Measurements from ENCODE around the gene LRPPRC. TPM values are rescaled to one million over a fixed set of nuclear protein-coding genes. Genes with fewer than 3 reads are reported as not detected.

Gene LRPPRC
- total and polyA plus RNA-seq, 10 of the 15 experiments (the other 5 are each of a cell fraction or from before 2014, with no cell fraction given): 34.1 to 152 (median 97.0) TPM

DNA sequence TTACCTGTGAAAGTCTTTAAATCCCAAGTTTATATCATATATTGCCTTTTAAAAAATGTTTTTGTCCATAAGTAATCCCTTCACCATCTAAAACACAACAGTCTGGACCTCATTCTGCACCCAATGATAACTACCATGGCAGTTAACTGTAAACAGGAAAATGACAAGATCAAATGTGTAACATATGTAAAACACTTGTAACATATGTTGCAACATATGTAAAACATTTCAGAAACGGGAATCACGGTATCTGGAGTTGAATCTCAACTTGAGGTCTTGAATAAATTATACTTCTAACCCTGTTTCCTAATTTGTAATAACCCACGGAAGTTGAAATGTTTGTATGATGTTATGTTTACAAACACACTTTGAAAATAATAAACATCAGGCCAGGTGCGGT is 6.2 kb downstream of the LRPPRC start (continued):
- TF ChIP-seq, protein P1, sequence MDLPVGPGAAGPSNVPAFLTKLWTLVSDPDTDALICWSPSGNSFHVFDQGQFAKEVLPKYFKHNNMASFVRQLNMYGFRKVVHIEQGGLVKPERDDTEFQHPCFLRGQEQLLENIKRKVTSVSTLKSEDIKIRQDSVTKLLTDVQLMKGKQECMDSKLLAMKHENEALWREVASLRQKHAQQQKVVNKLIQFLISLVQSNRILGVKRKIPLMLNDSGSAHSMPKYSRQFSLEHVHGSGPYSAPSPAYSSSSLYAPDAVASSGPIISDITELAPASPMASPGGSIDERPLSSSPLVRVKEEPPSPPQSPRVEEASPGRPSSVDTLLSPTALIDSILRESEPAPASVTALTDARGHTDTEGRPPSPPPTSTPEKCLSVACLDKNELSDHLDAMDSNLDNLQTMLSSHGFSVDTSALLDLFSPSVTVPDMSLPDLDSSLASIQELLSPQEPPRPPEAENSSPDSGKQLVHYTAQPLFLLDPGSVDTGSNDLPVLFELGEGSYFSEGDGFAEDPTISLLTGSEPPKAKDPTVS (IDR thresholded peaks at IDR 0.05; ENCODE audit: low read depth, low read length): no peak
- TF ChIP-seq POLR2A (IDR thresholded peaks at IDR 0.05; ENCODE audit: low read depth, low read length) (no peak), POU2F2 (IDR thresholded peaks at IDR 0.05; ENCODE audit: borderline replicate concordance, low read depth, low read length) (no peak), RUNX3 (IDR thresholded peaks at IDR 0.05; ENCODE audit: low read length) (no peak), GATAD2B (conservative IDR thresholded peaks at IDR 0.05; ENCODE audit: low read depth) (no peak), ZSCAN29 (IDR thresholded peaks at IDR 0.05) (no peak), BHLHE40 (IDR thresholded peaks at IDR 0.05; ENCODE audit: borderline replicate concordance in 1 of 2, low read depth in 2 of 2, low read length in 1 of 2) (no peak)

DNA sequence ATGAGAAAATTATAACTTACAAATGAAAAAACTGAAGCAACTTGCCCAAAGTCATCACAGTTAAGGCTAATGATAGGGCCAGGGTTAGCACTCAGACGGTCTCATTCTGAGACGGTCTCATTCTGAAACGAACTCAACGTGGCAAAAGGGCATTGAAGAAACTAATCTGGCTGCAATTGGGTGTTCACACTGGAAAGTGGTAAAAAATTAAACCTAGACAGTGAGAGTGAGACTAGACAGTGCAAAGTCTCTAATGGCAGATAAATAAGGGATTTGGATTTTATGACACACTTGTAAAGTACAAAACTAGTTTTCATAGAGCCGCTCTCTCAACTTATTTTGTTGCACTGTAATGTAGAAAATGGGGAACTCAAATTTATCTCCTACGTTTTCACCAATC is 9.2 kb downstream of the LRPPRC start:
- ChIA-PET POLR2A (no interaction called here), RAD21 (ENCODE audit: unreplicated experiment) (no interaction called here), CTCF (no interaction called here), SMC1A (ENCODE audit: uncharacterized antibody, unreplicated experiment) (interaction anchor here (0.6 kb wide), 1 partner anchor 227 kb away, joined by 3 read pairs; no protein-coding TSS in a partner anchor)
- intact Hi-C loops (cut with micrococcal nuclease; ENCODE audit: unreplicated experiment) (no loop called here), in situ Hi-C loops (cut with MboI) (no loop called here)
- Histone ChIP-seq H3K4me3 (no peak overlapping the region), H3K27ac (ENCODE audit: control insufficient read depth, insufficient read depth) (no peak overlapping the region), H3K36me3 (ENCODE audit: control insufficient read depth in 2 of 2, insufficient read depth in 2 of 2, low read length in 1 of 2) (peaks cover 0 to 14% of the 10 kb centered on the region in 2 experiments), H3K9me3 (replicated peaks; ENCODE audit: control insufficient read depth, insufficient read depth, low read length) (no peaks in the 10 kb centered on the region), H4K20me1 (ENCODE audit: control insufficient read depth, insufficient read depth) (no peaks in the 10 kb centered on the region; the same call in 1 of the 2 replicates), H3K4me1 (ENCODE audit: control insufficient read depth, insufficient read depth, low read length) (no peaks in the 10 kb centered on the region), H3K79me2 (ENCODE audit: control insufficient read depth, insufficient read depth, low read length) (peaks cover 55% of the 10 kb centered on the region), H3K9ac (ENCODE audit: control insufficient read depth, insufficient read depth, low read length) (no peak overlapping the region), H3K27me3 (replicated peaks in 1 of 2; ENCODE audit: control insufficient read depth in 2 of 2, insufficient read depth in 2 of 2, low read length in 1 of 2) (no peaks in the 10 kb centered on the region), H2AFZ (ENCODE audit: control insufficient read depth, low read depth, low read length) (no peak overlapping the region), H3K4me2 (ENCODE audit: control insufficient read depth, insufficient read depth) (no peak overlapping the region)
- WGBS (ENCODE audit: insufficient coverage, insufficient replicate concordance, low lambda C conversion rate, missing lambda C conversion rate): 80% methylated on average over 6 of the region's 6 CpGs
- DNase-seq (ENCODE audit: low read depth, low spot score): no peak
- FAIRE-seq: no peak
- no peak for ATAC-seq
- BruUV-seq (replicated peaks): no TSS peak
- TF ChIP-seq JUND (IDR thresholded peaks at IDR 0.05; ENCODE audit: low read depth, low read length): no peak
- TF ChIP-seq RUNX3 (IDR thresholded peaks at IDR 0.05; ENCODE audit: low read length): no peak
- TF ChIP-seq, protein P2, sequence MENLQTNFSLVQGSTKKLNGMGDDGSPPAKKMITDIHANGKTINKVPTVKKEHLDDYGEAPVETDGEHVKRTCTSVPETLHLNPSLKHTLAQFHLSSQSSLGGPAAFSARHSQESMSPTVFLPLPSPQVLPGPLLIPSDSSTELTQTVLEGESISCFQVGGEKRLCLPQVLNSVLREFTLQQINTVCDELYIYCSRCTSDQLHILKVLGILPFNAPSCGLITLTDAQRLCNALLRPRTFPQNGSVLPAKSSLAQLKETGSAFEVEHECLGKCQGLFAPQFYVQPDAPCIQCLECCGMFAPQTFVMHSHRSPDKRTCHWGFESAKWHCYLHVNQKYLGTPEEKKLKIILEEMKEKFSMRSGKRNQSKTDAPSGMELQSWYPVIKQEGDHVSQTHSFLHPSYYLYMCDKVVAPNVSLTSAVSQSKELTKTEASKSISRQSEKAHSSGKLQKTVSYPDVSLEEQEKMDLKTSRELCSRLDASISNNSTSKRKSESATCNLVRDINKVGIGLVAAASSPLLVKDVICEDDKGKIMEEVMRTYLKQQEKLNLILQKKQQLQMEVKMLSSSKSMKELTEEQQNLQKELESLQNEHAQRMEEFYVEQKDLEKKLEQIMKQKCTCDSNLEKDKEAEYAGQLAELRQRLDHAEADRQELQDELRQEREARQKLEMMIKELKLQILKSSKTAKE (IDR thresholded peaks at IDR 0.05; ENCODE audit: low read depth, poor library complexity, severe bottlenecking): no peak
- TF ChIP-seq RCOR1 (conservative IDR thresholded peaks at IDR 0.05; ENCODE audit: low read depth, low read length): no peak
- no peak for TF ChIP-seq SREBF1 (IDR thresholded peaks at IDR 0.05; ENCODE audit: low read length)
- TF ChIP-seq, protein P3, sequence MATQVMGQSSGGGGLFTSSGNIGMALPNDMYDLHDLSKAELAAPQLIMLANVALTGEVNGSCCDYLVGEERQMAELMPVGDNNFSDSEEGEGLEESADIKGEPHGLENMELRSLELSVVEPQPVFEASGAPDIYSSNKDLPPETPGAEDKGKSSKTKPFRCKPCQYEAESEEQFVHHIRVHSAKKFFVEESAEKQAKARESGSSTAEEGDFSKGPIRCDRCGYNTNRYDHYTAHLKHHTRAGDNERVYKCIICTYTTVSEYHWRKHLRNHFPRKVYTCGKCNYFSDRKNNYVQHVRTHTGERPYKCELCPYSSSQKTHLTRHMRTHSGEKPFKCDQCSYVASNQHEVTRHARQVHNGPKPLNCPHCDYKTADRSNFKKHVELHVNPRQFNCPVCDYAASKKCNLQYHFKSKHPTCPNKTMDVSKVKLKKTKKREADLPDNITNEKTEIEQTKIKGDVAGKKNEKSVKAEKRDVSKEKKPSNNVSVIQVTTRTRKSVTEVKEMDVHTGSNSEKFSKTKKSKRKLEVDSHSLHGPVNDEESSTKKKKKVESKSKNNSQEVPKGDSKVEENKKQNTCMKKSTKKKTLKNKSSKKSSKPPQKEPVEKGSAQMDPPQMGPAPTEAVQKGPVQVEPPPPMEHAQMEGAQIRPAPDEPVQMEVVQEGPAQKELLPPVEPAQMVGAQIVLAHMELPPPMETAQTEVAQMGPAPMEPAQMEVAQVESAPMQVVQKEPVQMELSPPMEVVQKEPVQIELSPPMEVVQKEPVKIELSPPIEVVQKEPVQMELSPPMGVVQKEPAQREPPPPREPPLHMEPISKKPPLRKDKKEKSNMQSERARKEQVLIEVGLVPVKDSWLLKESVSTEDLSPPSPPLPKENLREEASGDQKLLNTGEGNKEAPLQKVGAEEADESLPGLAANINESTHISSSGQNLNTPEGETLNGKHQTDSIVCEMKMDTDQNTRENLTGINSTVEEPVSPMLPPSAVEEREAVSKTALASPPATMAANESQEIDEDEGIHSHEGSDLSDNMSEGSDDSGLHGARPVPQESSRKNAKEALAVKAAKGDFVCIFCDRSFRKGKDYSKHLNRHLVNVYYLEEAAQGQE (IDR thresholded peaks at IDR 0.05; ENCODE audit: low read depth, low read length): no peak
- no peak for TF ChIP-seq IKZF1 (conservative IDR thresholded peaks at IDR 0.05)
- no peak for TF ChIP-seq RELA (IDR thresholded peaks at IDR 0.05; ENCODE audit: borderline replicate concordance, partially characterized antibody)
- TF ChIP-seq, protein P4, sequence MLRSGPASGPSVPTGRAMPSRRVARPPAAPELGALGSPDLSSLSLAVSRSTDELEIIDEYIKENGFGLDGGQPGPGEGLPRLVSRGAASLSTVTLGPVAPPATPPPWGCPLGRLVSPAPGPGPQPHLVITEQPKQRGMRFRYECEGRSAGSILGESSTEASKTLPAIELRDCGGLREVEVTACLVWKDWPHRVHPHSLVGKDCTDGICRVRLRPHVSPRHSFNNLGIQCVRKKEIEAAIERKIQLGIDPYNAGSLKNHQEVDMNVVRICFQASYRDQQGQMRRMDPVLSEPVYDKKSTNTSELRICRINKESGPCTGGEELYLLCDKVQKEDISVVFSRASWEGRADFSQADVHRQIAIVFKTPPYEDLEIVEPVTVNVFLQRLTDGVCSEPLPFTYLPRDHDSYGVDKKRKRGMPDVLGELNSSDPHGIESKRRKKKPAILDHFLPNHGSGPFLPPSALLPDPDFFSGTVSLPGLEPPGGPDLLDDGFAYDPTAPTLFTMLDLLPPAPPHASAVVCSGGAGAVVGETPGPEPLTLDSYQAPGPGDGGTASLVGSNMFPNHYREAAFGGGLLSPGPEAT (IDR thresholded peaks at IDR 0.05; ENCODE audit: low read depth): no peak
- no peak for TF ChIP-seq NFIC (IDR thresholded peaks at IDR 0.05; ENCODE audit: low read depth, low read length)
